Trophoblast cell (in vitro differentiated cells and primary cell): ENCODE data around the gene ARID3A.
A peak's percentile ranks its signal among the peaks of the same experiment; 100 is the strongest.

Experiments
- DNase-seq, 2 donors: peaks; one replicate each; pipeline ENCODE4 v3.0.0-alpha.2; 2016
- H2AFZ ChIP-seq: 2 replicates; pipeline ENCODE4 v1.6.1; 2013; ENCODE audit warnings: low read length, moderate library complexity, mild to moderate bottlenecking; ENCODE audit not compliant: insufficient read depth, poor library complexity
- H2AK5ac ChIP-seq: 2 replicates; pipeline ENCODE4 v1.6.1; 2013; ENCODE audit warnings: mild to moderate bottlenecking, low read length
- H2BK120ac ChIP-seq: 2 replicates; pipeline ENCODE4 v1.6.1; 2013; ENCODE audit warnings: low read length, mild to moderate bottlenecking, moderate library complexity; ENCODE audit not compliant: insufficient read depth, poor library complexity
- H2BK12ac ChIP-seq: 2 replicates; pipeline ENCODE4 v1.6.1; 2013; ENCODE audit warnings: mild to moderate bottlenecking, low read length, moderate library complexity
- H2BK5ac ChIP-seq: 2 replicates; pipeline ENCODE4 v1.6.1; 2013; ENCODE audit warnings: low read length, low read depth, moderate library complexity, mild to moderate bottlenecking; ENCODE audit not compliant: poor library complexity
- H3K14ac ChIP-seq: 2 replicates; pipeline ENCODE4 v1.6.1; 2013; ENCODE audit warnings: mild to moderate bottlenecking, low read length
- H3K18ac ChIP-seq: 2 replicates; pipeline ENCODE4 v1.6.1; 2013; ENCODE audit warnings: mild to moderate bottlenecking, low read length
- H3K23ac ChIP-seq: 2 replicates; pipeline ENCODE4 v1.6.1; 2013; ENCODE audit warnings: low read length
- H3K27ac ChIP-seq: 2 replicates; pipeline ENCODE4 v1.5.1; 2013; ENCODE audit warnings: low read depth, mild to moderate bottlenecking, inconsistent platforms, low read length, moderate library complexity
- H3K27me3 ChIP-seq: 2 replicates; pipeline ENCODE4 v1.6.1; 2013; ENCODE audit warnings: inconsistent platforms, mild to moderate bottlenecking, low read length, moderate library complexity; ENCODE audit not compliant: insufficient read depth
- H3K36me3 ChIP-seq, 2 experiments: 1 replicate in 1 of 2; 2 replicates in 1 of 2; pipeline ENCODE4 v1.6.1; 2013; ENCODE audit warnings: low read length in 2 of 2, mild to moderate bottlenecking in 2 of 2, moderate library complexity in 1 of 2; ENCODE audit not compliant: insufficient read depth in 2 of 2, control insufficient read depth in 1 of 2
- H3K4ac ChIP-seq: 2 replicates; pipeline ENCODE4 v1.6.1; 2013; ENCODE audit warnings: low read depth, mild to moderate bottlenecking, low read length, moderate library complexity
- H3K4me1 ChIP-seq, 2 experiments: 1 replicate in 1 of 2; 2 replicates in 1 of 2; pipeline ENCODE4 v1.6.1; 2013; ENCODE audit warnings: low read length in 2 of 2, mild to moderate bottlenecking in 2 of 2, moderate library complexity in 1 of 2; ENCODE audit not compliant: insufficient read depth in 2 of 2, control insufficient read depth in 1 of 2
- H3K4me2 ChIP-seq: 2 replicates; pipeline ENCODE4 v1.6.1; 2013; ENCODE audit warnings: inconsistent platforms, mild to moderate bottlenecking, low read length, moderate library complexity
- H3K4me3 ChIP-seq: 2 replicates; pipeline ENCODE4 v1.5.1; 2013; ENCODE audit warnings: mild to moderate bottlenecking, low read depth, low read length, inconsistent platforms
- H3K79me1 ChIP-seq: one replicate; pipeline ENCODE4 v1.6.1; 2013; ENCODE audit warnings: low read length
- H3K79me2 ChIP-seq: 2 replicates; pipeline ENCODE4 v1.6.1; 2013; ENCODE audit warnings: low read length, mild to moderate bottlenecking; ENCODE audit not compliant: control insufficient read depth, insufficient read depth, poor library complexity
- H3K9ac ChIP-seq: 2 replicates; pipeline ENCODE4 v1.6.1; 2013; ENCODE audit warnings: mild to moderate bottlenecking, low read length
- H3K9me3 ChIP-seq: 2 replicates; pipeline ENCODE4 v1.6.1; 2013; ENCODE audit warnings: low read depth, mild to moderate bottlenecking, control low read depth, inconsistent platforms, low read length; ENCODE audit not compliant: insufficient read depth
- H4K12ac ChIP-seq: 2 replicates; pipeline ENCODE4 v1.6.1; 2013; ENCODE audit warnings: low read depth, mild to moderate bottlenecking, low read length, moderate library complexity
- H4K8ac ChIP-seq: 2 replicates; pipeline ENCODE4 v1.6.1; 2013; ENCODE audit warnings: low read depth, mild to moderate bottlenecking, low read length, moderate library complexity
- H4K91ac ChIP-seq: one replicate; pipeline ENCODE4 v1.6.1; 2013; ENCODE audit warnings: low read depth, mild to moderate bottlenecking, low read length, moderate library complexity
- WGBS: extraction: QIAGEN DNeasy Blood & Tissue Kit; methylation state at CpG from one replicate; pipeline ENCODE4 v1.1.7; 2013; ENCODE audit warnings: missing lambda C conversion rate; ENCODE audit not compliant: insufficient read length, insufficient coverage; ENCODE audit errors: extremely low coverage; 5-methylcytosine and 5-hydroxymethylcytosine counted together

Gene ARID3A

DNA sequence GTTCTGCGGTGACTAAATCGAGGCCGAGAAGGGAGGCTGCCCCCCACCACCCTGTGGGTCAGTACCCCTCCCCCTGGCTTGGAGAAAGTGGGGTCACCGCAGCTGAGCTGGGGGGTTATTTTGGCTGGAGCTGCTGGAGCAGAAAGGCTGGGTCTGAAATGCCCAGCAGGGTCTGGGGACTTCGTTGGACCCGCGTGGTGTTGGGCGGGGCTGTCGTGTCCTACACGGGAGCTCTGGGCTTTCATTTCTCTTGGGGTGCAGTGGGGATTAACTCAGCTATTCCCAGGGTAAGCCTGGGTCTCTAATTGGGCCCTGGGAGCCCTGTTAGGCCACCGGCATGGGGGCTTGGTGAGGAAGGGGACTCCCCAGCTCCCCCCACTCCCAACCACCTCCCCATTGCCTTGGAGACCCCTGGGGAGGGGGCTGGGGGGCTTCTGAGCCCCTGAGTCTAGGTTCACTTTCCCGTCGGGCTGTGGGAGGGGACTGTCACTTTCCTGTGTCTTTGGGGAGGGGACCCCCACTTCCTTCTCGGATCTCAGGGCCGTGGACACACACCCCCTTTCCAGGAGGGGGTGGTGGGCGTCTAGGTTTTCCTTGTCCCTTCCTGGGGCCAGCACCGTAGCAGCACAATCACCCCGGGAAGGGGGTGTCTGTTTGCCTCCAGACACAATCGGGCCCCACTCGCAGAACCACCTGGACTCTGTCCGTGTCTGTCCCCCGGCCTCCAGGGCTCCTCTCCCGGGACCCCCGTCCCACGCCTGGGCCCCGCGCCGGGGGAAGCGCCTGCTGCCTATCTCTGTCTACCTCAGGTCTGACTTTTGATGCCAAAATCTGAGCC is 48.1 kb downstream of the ARID3A start:
- Histone ChIP-seq H3K79me1 (peaks cover 2% of the 10 kb centered on the region), H3K79me2 (peaks cover 1% of the 10 kb centered on the region), H2BK120ac (no peak overlapping the region), H3K27ac (peak overlapping the region; percentile 10), H4K91ac (no peak overlapping the region), H3K4ac (no peak overlapping the region), H4K12ac (no peak overlapping the region), H3K9ac (no peak overlapping the region), H3K27me3 (no peaks in the 10 kb centered on the region), H3K18ac (no peak overlapping the region), H2BK5ac (peak overlapping the region; percentile 7), H3K4me2 (no peak overlapping the region), H2AFZ (no peak overlapping the region), H2BK12ac (no peak overlapping the region), H3K23ac (no peak overlapping the region), H4K8ac (peak overlapping the region; percentile 3), H3K14ac (no peak overlapping the region), H3K4me3 (no peak overlapping the region), H2AK5ac (no peak overlapping the region), H3K4me1 (peaks cover 14 to 17% of the 10 kb centered on the region in 2 experiments), H3K9me3 (peaks cover 4% of the 10 kb centered on the region), H3K36me3 (peaks cover 61 to 67% of the 10 kb centered on the region in 2 experiments)
- WGBS = no CpG with 5 or more reads among the region's 29 CpGs
- no peak for DNase-seq

DNA sequence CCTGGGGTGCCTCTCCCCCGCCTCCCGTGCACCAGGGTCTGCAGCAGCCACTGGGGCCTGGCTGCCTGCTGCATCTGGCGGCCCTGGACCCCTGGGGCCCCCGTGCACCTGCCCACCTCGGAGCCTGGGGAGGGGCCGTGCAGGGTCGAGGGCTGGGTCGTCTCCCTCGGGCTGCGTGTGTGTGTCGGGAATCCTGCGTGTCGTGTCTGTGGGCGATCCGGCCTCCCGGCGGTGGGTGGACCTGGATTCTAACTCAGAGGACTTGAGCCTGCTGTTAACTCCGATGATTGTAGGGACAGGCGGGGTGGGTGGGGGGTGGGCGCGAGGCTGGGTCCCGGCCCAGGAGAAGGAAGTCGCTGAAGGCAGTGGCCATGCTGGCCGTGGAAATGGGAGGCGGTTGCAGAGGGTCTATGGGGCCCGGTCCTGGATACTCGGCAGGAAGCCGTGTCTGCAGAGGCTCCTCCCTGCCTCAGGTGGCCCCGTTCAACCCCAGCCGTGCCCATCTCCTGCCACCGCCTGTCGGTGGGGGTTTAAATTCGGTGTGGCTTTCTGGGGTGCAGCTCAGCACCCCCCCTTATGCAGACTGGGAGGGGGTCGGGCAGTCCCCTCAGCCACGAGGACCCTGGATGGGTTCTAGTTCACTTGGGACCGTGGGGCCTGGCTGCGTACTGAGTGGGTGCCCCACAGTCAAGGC is 48.9 kb downstream of the ARID3A start:
- no peak for DNase-seq
- Histone ChIP-seq H4K8ac (no peak overlapping the region), H4K12ac (peak overlapping the region; percentile 83), H2BK5ac (peak overlapping the region; percentile 5), H3K9me3 (peaks cover 4% of the 10 kb centered on the region), H3K14ac (no peak overlapping the region), H3K4me2 (no peak overlapping the region), H3K9ac (no peak overlapping the region), H3K79me1 (peaks cover 8% of the 10 kb centered on the region), H3K79me2 (peaks cover 7% of the 10 kb centered on the region), H3K27ac (peak overlapping the region; percentile 61), H3K36me3 (peaks cover 56 to 61% of the 10 kb centered on the region in 2 experiments), H2AK5ac (no peak overlapping the region), H2BK120ac (no peak overlapping the region), H3K4me3 (no peak overlapping the region), H3K23ac (no peak overlapping the region), H3K4me1 (peaks cover 20 to 22% of the 10 kb centered on the region in 2 experiments), H2BK12ac (peak overlapping the region; percentile 11), H2AFZ (no peak overlapping the region), H3K4ac (no peak overlapping the region), H3K18ac (no peak overlapping the region), H3K27me3 (no peaks in the 10 kb centered on the region), H4K91ac (no peak overlapping the region)
- WGBS = no CpG with 5 or more reads among the region's 37 CpGs

DNA sequence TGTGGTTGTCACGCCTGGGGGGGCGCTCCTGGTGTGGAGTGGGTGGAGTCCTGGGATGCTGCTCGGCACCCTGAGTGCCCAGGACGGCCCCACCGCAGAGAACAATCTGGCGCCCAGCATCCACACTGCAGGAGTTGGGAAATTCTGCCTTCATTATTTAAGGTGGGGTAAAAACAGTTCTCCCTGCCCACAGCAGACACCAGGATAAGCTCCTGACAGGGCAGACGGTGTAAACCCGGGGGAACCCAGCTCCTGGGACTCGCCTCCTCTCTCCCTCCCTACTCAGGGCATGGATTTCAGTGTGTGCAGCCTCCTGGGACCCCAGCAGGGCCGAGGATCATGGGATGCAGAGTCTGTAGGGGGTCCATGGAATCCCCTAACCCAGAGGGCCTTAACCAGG is 50.6 kb downstream of the ARID3A start:
- Histone ChIP-seq H3K36me3 (peaks cover 39 to 45% of the 10 kb centered on the region in 2 experiments), H3K14ac (no peak overlapping the region), H3K79me2 (peaks cover 12% of the 10 kb centered on the region), H4K91ac (peak overlapping the region; percentile 28), H2BK5ac (peak overlapping the region; percentile 33), H4K12ac (no peak overlapping the region), H4K8ac (peak overlapping the region; percentile 33), H3K18ac (peak overlapping the region; percentile 33), H3K27ac (peak overlapping the region; percentile 48), H3K4me1 (peaks cover 29% of the 10 kb centered on the region in 2 experiments), H3K4ac (no peak overlapping the region), H2BK120ac (no peak overlapping the region), H3K79me1 (peaks cover 16% of the 10 kb centered on the region), H3K4me3 (no peak overlapping the region), H3K9me3 (no peaks in the 10 kb centered on the region), H2AK5ac (no peak overlapping the region), H3K4me2 (no peak overlapping the region), H3K9ac (no peak overlapping the region), H2AFZ (no peak overlapping the region), H3K27me3 (no peaks in the 10 kb centered on the region), H2BK12ac (peak overlapping the region; percentile 39), H3K23ac (no peak overlapping the region)
- WGBS = no CpG with 5 or more reads among the region's 10 CpGs
- peak; percentile 73 to 83 for DNase-seq

DNA sequence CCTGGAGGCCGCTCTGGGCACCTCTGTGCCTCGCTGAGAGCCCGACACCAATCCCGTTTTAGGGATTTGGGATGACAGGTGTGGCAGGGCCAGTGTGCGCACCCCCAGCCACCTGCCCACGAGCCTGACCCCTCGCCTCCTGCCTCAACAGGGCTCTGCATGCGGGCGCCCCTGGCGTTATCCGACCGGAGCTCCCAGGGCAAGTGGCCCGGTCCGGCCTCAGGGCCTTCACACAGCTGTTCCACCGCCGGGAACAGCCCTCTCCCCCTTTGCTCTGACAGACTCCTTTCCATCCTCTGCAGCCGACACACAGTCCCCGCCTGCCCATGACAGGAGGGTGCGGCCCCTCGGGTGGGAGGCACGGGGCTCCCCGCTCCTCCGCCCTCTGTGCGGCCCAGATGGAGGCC is 51.2 kb downstream of the ARID3A start:
- H3K79me1 ChIP-seq = peaks cover 16% of the 10 kb centered on the region
- no peaks in the 10 kb centered on the region for H3K9me3 ChIP-seq
- H3K4me2 ChIP-seq = no peak overlapping the region
- H4K91ac ChIP-seq = peak overlapping the region; percentile 0
- DNase-seq = peak; percentile 98
- WGBS = no CpG with 5 or more reads among the region's 24 CpGs
- peaks cover 12% of the 10 kb centered on the region for H3K79me2 ChIP-seq
- H2BK12ac ChIP-seq = no peak overlapping the region
- H3K23ac ChIP-seq = no peak overlapping the region
- no peaks in the 10 kb centered on the region for H3K27me3 ChIP-seq
- peaks cover 34 to 39% of the 10 kb centered on the region in 2 experiments for H3K36me3 ChIP-seq
- no peak overlapping the region for H2AK5ac ChIP-seq
- H3K27ac ChIP-seq = peak overlapping the region; percentile 48
- H3K4ac ChIP-seq = no peak overlapping the region
- no peak overlapping the region for H3K14ac ChIP-seq
- no peak overlapping the region for H3K9ac ChIP-seq
- H2BK5ac ChIP-seq = no peak overlapping the region
- no peak overlapping the region for H3K18ac ChIP-seq
- H2BK120ac ChIP-seq = no peak overlapping the region
- no peak overlapping the region for H4K8ac ChIP-seq
- peaks cover 29% of the 10 kb centered on the region in 2 experiments for H3K4me1 ChIP-seq
- no peak overlapping the region for H4K12ac ChIP-seq
- H3K4me3 ChIP-seq = no peak overlapping the region
- H2AFZ ChIP-seq = no peak overlapping the region
